ENCODE data around the gene TMEM132D.

The TMEM132D gene

GRCh38 chr12:129300011-129300410, 603.8 kb downstream of the TMEM132D start:
- H3K4me3 ChIP-seq (ENCODE audit: low read length), result no peak overlapping the region
- no peak for TF ChIP-seq CTCF (IDR thresholded peaks at IDR 0.05; ENCODE audit: insufficient read depth, low read depth, low read length, missing control alignments)
- no peak for DNase-seq (ENCODE audit: low read depth)

- TF ChIP-seq CTCF (IDR thresholded peaks at IDR 0.05; ENCODE audit: insufficient read depth, low read depth, low read length, missing control alignments), result no peak
- H3K4me3 ChIP-seq (ENCODE audit: low read length), result no peak overlapping the region
- DNase-seq (ENCODE audit: low read depth), result no peak
Measured at GRCh38 chr12:129298921-129299320, 604.9 kb downstream of the TMEM132D start.

- no peak for TF ChIP-seq CTCF (IDR thresholded peaks at IDR 0.05; ENCODE audit: insufficient read depth, low read depth, low read length, missing control alignments)
- no peak overlapping the region for H3K4me3 ChIP-seq (ENCODE audit: low read length)
- no peak for DNase-seq (ENCODE audit: low read depth)
Measured at GRCh38 chr12:129296671-129297070, 607.2 kb downstream of the TMEM132D start.

- no peak for DNase-seq (ENCODE audit: low read depth)
- H3K4me3 ChIP-seq (ENCODE audit: low read length), result no peak overlapping the region
- no peak for TF ChIP-seq CTCF (IDR thresholded peaks at IDR 0.05; ENCODE audit: insufficient read depth, low read depth, low read length, missing control alignments)
Measured at GRCh38 chr12:129294868-129295267, 609.0 kb downstream of the TMEM132D start.

- no peak for DNase-seq (ENCODE audit: low read depth)
- H3K4me3 ChIP-seq (ENCODE audit: low read length), result no peak overlapping the region
- no peak for TF ChIP-seq CTCF (IDR thresholded peaks at IDR 0.05; ENCODE audit: insufficient read depth, low read depth, low read length, missing control alignments)
Measured at GRCh38 chr12:129279771-129280170, 624.1 kb downstream of the TMEM132D start.

- H3K4me3 ChIP-seq (ENCODE audit: low read length), result no peak overlapping the region
- DNase-seq (ENCODE audit: low read depth), result no peak
- TF ChIP-seq CTCF (IDR thresholded peaks at IDR 0.05; ENCODE audit: insufficient read depth, low read depth, low read length, missing control alignments), result no peak
Measured at GRCh38 chr12:129276361-129277060, 627.3 kb downstream of the TMEM132D start.

All from epithelial cell of esophagus (primary cell).